ENCODE results near the gene DKK1.

DNA sequence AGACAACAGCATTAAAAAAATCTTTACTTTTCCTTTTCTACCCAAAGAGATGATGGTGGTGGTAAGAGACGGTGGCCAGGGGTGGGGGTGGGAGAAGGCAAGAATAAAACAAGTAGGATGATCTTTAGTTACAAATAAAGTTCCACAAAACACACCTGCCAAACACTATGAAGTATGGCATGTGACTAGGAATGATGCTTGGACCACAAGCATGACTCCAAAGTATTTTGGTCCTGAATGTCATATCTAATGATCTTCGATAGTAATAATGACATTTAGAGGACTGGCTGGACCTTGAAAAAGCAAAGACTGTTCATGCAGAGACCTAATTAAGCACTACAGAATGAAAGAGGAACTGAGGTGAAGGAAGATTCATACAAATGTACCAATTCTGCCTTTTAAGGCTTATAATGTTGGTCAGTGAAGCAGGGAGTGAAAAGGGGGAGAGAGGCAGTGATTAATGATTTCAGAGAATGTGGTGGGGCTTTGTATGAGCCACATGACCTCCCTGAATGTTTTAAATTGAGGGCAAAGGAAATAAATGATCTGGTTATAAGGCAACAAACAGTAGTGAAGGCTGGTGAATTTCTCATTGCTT lies 29.6 kb upstream of the DKK1 start:
- TF ChIP-seq, protein P1, sequence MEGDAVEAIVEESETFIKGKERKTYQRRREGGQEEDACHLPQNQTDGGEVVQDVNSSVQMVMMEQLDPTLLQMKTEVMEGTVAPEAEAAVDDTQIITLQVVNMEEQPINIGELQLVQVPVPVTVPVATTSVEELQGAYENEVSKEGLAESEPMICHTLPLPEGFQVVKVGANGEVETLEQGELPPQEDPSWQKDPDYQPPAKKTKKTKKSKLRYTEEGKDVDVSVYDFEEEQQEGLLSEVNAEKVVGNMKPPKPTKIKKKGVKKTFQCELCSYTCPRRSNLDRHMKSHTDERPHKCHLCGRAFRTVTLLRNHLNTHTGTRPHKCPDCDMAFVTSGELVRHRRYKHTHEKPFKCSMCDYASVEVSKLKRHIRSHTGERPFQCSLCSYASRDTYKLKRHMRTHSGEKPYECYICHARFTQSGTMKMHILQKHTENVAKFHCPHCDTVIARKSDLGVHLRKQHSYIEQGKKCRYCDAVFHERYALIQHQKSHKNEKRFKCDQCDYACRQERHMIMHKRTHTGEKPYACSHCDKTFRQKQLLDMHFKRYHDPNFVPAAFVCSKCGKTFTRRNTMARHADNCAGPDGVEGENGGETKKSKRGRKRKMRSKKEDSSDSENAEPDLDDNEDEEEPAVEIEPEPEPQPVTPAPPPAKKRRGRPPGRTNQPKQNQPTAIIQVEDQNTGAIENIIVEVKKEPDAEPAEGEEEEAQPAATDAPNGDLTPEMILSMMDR (IDR thresholded peaks at IDR 0.05), result no peak
- TF ChIP-seq POLR2A (IDR thresholded peaks at IDR 0.05), result no peak

All from body of pancreas (tissue), 4 donors.